HS-27A (cell line): ENCODE data around the gene VIL1.

Experiments used
- DNase-seq: peaks from one replicate; pipeline ENCODE4 v3.0.0-alpha.2; 2012; ENCODE audit warnings: low read depth, missing footprints

VIL1 gene

DNA sequence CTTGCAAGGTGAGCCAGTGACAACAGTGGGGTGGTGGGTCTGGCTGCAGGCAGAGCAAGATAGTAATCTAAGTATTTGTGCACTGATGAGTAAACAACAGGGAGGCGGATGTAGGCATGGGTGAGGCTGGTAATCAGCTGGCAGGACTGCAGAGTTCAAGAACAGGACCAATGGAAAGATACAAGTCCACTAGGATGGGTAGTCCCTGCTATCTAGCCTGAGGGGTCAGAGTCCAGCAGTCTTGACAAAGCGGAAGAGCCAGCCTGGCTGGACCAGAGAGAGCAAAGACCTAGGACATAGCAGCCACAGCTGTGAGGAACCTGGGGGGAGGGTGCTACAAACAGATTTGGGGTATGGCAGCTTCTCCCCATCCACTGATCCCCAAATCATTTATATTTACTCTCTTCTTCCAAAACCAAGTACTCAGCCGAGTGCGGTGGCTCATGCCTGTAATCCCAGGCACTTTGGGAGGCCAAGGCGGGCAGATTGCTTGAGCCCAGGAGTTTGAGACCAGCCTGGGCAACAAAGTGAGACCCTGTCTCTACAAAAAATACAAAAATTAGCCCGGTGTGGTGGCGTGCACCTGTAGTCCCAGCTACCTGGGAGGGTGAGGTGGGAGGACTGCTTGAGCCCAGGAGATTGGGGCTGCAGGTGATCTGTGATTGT is 25.9 kb downstream of the VIL1 start:
- no peak for DNase-seq

- DNase-seq = no peak
Measured at GRCh38 chr2:218445602-218446001, 26.7 kb downstream of the VIL1 start.

DNA sequence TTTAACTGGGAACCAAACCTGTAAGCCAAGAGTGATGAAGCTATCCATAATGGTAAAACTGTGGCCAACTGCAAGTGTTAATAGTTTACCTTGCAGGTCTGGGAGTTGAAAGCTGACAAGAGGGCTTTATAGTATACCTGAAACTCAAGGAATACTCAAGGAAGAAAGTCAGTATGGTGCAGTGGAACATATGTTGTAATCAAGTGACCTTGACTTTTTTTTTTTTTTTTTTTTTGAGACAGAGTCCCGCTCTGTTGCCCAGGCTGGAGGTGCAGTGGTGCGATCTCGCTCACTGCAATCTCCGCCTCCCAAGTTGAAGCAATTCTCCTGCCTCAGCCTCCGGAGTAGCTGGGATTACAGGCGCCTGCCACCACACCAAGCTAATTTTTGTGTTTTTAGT is 27.6 kb downstream of the VIL1 start:
- no peak for DNase-seq

GRCh38 chr2:218447072-218447471 is 28.1 kb downstream of the VIL1 start:
- DNase-seq = no peak

- DNase-seq = no peak
Measured at GRCh38 chr2:218448934-218449333, 30.0 kb downstream of the VIL1 start.

GRCh38 chr2:218452079-218452478 is 33.2 kb downstream of the VIL1 start:
- no peak for DNase-seq

GRCh38 chr2:218456849-218457248 is 37.9 kb downstream of the VIL1 start:
- no peak for DNase-seq

- DNase-seq = no peak
Measured at GRCh38 chr2:218458598-218458997, 39.7 kb downstream of the VIL1 start.

GRCh38 chr2:218465987-218466633 is 47.2 kb downstream of the VIL1 start:
- no peak for DNase-seq

GRCh38 chr2:218470448-218470847 is 51.5 kb downstream of the VIL1 start:
- no peak for DNase-seq

DNA sequence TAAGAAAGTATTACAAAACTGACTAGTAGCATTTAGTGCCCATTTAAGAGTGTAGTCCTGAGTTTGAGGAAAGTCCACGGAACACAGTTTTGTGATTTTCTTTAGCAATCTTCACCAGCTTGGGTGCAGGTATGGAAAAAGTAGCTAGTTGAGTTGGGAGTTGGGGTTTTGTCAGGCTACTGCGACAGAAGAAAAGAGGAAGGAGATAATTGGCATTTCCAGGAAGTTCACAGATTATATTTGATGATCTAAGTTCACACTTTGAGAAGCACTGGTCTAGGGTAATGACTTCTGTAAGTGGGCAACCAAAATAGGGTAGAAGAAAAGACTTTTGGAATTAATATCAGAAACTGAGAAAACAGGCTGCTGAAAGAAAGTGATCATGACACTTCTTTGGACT is 52.1 kb downstream of the VIL1 start:
- no peak for DNase-seq

GRCh38 chr2:218471982-218472381 is 53.1 kb downstream of the VIL1 start:
- DNase-seq = no peak

DNA sequence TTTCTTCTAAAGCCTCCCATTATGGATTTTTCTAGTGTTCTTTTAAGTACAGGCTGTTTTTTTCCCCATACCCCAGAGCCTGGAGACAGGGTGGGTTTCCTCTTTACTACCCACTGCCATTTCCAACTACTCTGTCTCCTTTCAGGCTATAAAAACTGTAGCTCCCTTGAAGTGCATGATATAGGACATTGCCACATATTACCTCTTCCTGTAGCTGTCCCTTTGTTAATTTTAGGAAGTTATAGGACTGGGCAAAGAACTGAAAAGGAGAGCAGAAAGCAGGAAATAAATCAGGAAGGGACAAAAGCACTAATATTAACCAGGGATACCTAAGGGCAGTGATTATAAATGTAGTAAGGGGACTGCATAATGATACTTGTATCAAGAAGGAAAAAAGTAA is 54.1 kb downstream of the VIL1 start:
- DNase-seq = no peak

GRCh38 chr2:218474527-218474926 is 55.6 kb downstream of the VIL1 start:
- DNase-seq = no peak

GRCh38 chr2:218476676-218477075 is 57.8 kb downstream of the VIL1 start:
- no peak for DNase-seq

GRCh38 chr2:218477247-218477646 is 58.3 kb downstream of the VIL1 start:
- DNase-seq = no peak

- DNase-seq = no peak
Measured at GRCh38 chr2:218478544-218478943, 59.6 kb downstream of the VIL1 start.

GRCh38 chr2:218479595-218479994 is 60.7 kb downstream of the VIL1 start:
- DNase-seq = no peak

- no peak for DNase-seq
Measured at GRCh38 chr2:218482651-218483050, 63.7 kb downstream of the VIL1 start.

DNA sequence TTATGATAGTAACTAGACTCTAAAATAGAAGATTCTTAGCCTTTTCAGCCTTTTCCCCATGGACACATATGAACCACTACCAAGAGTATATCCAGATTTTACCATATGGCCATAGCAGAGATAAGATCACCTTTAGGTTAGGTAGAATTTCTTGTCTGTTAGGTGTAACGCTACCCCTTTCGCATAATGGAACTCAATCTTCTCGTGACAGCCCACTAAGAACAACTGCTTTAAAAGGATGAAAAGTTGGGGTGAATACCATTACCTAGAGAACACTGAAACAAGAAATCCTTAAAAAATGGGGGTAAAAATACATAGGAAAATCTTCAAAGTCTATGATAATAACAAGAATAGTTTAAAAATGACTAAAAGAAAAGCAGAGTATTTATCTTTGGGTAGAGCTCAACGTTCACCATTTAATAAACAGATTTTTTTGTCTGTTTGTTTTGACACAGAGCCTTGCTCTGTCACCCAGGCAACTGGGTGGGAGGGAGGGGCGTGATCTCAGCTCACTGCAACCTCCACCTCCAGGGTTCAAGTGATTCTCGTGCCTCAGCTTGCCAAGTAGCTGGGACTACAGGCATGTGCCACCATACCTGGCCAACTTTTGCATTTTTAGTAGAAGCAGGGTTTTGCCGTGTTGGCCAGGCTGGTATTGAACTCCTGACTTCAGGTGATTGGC is 67.2 kb downstream of the VIL1 start:
- no peak for DNase-seq

DNA sequence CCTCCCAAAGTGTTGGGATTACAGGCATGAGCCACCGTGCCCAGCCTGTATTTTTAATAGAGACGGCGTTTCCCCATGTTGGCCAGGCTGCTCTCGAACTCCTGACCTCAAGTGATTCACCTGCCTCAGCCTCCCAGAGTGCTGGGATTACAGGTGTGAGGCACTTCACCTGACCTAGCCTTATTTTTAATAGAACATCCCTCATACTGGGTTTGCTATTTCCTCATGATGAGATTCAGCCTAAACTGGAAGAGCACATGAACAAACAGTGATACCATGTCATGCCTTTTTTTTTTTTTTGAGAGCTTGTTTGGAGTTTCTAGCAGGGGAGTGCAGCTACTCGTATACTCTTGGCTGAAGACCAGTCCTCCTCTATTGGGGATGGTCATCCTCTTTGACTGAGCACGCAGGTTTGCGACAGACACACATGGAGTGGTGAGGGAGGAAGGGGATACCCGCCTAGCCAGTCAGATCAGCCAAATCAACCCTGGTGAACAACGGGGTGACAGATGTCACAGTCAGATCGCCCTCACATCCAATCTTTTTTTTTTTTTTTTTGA is 81.7 kb downstream of the VIL1 start:
- DNase-seq = no peak

DNA sequence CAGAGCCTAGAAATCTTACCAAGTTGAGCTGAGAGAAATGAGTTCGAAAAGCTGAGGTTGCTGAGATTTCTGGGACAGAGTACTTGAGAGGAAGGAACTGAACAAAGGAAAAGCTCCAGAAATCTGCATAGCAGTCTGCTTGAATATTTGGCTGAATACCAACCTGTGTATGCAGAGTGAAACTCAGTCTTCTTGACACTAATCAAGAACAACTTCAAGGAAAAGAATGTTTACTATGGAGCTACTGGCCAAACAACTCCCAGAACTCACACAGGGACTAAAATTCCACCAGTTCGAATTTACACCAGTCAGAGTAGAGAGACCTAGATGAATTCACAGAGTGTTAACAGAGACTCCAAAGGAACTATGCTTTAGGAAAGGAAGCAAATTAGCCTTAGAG is 82.7 kb downstream of the VIL1 start:
- DNase-seq = no peak
